HepG2 (cell line): ENCODE results near the gene CHCT1. TPM values are rescaled to one million over a fixed set of nuclear protein-coding genes. Genes with fewer than 3 reads are reported as not detected.
A peak's percentile ranks its signal among the peaks of the same experiment; 100 is the strongest.

ENCODE experiments used
- BRD4 ChIP-seq: sonication (generic); formaldehyde crosslinking; IDR thresholded peaks from 2 replicates; pipeline ENCODE4 v1.4.0; 2020; ENCODE audit warnings: missing genetic modification reagents
- FOXA1 ChIP-seq, 2 experiments: fragments of 450-650 bp in 1 of 2; sonication (generic) in 1 of 2; formaldehyde crosslinking in 1 of 2; IDR thresholded peaks; 2 replicates each; pipeline versions ENCODE4 v1.4.0 to v1.6.1; 2016 to 2020; ENCODE audit warnings: missing genetic modification reagents in 1 of 2
- HMGXB4 ChIP-seq, 2 experiments: sonication (generic) in 1 of 2; formaldehyde crosslinking in 1 of 2; IDR thresholded peaks; 2 replicates each; pipeline versions ENCODE4 v1.4.0 to v1.6.1; 2018 to 2020; ENCODE audit warnings: missing genetic modification reagents in 2 of 2, borderline replicate concordance in 1 of 2, low read depth in 1 of 2, mild to moderate bottlenecking in 1 of 2, missing biosample characterization in 1 of 2
- IKZF5 ChIP-seq: IDR thresholded peaks from 2 replicates; pipeline ENCODE4 v1.6.1; 2018; ENCODE audit warnings: missing genetic modification reagents, mild to moderate bottlenecking, missing compliant biosample characterization
- IRF2 ChIP-seq: IDR thresholded peaks from 2 replicates; pipeline ENCODE4 v1.6.1; 2018; ENCODE audit warnings: missing genetic modification reagents, missing compliant biosample characterization
- KMT2B ChIP-seq: IDR thresholded peaks from 2 replicates; pipeline ENCODE4 v1.6.1; 2016; ENCODE audit warnings: missing genetic modification reagents, missing compliant biosample characterization
- MIER2 ChIP-seq: IDR thresholded peaks from 2 replicates; pipeline ENCODE4 v1.6.1; 2016; ENCODE audit warnings: missing biosample characterization, missing genetic modification reagents
- MXD1 ChIP-seq: sonication (generic); formaldehyde crosslinking; IDR thresholded peaks from 2 replicates; pipeline ENCODE4 v1.4.0; 2020; ENCODE audit warnings: mild to moderate bottlenecking, missing genetic modification reagents
- MXD4 ChIP-seq: IDR thresholded peaks from 2 replicates; pipeline ENCODE4 v1.6.1; 2016; ENCODE audit warnings: mild to moderate bottlenecking, missing biosample characterization, missing genetic modification reagents
- NCOA2 ChIP-seq: sonication (generic); formaldehyde crosslinking; IDR thresholded peaks from 2 replicates; pipeline ENCODE4 v1.8.0; 2022; ENCODE audit warnings: inconsistent platforms
- RAD21 ChIP-seq: fragments of 450-650 bp; formaldehyde crosslinking; IDR thresholded peaks from 2 replicates; pipeline ENCODE4 v1.5.0; 2020; ENCODE audit warnings: mild to moderate bottlenecking
- SMAD3 ChIP-seq: sonication (generic); formaldehyde crosslinking; IDR thresholded peaks from 2 replicates; pipeline ENCODE4 v1.4.0; 2020; ENCODE audit warnings: missing genetic modification reagents
- SNAI1 ChIP-seq: sonication (generic); formaldehyde crosslinking; IDR thresholded peaks from 2 replicates; pipeline ENCODE4 v1.5.0; 2020; ENCODE audit warnings: mild to moderate bottlenecking, missing genetic modification reagents, borderline replicate concordance
- SOX5 ChIP-seq: IDR thresholded peaks from 2 replicates; pipeline ENCODE4 v1.6.1; 2016; ENCODE audit warnings: borderline replicate concordance
- SP1 ChIP-seq, 2 experiments: fragments of 450-650 bp in 1 of 2; sonication (generic) in 1 of 2; formaldehyde crosslinking in 1 of 2; IDR thresholded peaks; 2 replicates each; pipeline versions ENCODE4 v1.4.0 to v1.6.1; 2016 to 2020; ENCODE audit warnings: missing genetic modification reagents in 1 of 2
- SP5 ChIP-seq: IDR thresholded peaks from 2 replicates; pipeline ENCODE4 v1.6.1; 2016; ENCODE audit warnings: low read depth, borderline replicate concordance
- TEAD3 ChIP-seq: optimal IDR thresholded peaks from 2 replicates; pipeline ENCODE3; 2016; ENCODE audit warnings: borderline replicate concordance
- TGIF2 ChIP-seq: IDR thresholded peaks from 2 replicates; pipeline ENCODE4 v1.6.1; 2016; ENCODE audit warnings: control low read depth, missing compliant biosample characterization
- ZKSCAN1 ChIP-seq: fragments of 150-350 bp; IDR thresholded peaks from 2 replicates; pipeline ENCODE4 v1.6.1; 2014; ENCODE audit warnings: low read length
- ZNF609 ChIP-seq: sonication (generic); formaldehyde crosslinking; IDR thresholded peaks from 2 replicates; pipeline ENCODE4 v1.4.0; 2020; ENCODE audit warnings: mild to moderate bottlenecking, missing genetic modification reagents, borderline replicate concordance
- ZNF616 ChIP-seq: sonication (generic); formaldehyde crosslinking; IDR thresholded peaks from 2 replicates; pipeline ENCODE4 v1.5.0; 2020; ENCODE audit warnings: low read depth, mild to moderate bottlenecking, missing genetic modification reagents
- polyA plus RNA-seq, 8 experiments: library from polyadenylated mRNA; depleted of rRNA in 3 of 8; stranded (reverse) in 7 of 8; unstranded in 1 of 8; fragments of >200 nt; fragmentation: Illumina TruSeq in 4 of 8; extraction: Trizol in 4 of 8; gene quantifications; 2 replicates each; pipeline versions ENCODE4 v1.2.1 to v1.2.3, GENCODE V29; 2011 to 2016; ENCODE audit warnings: low read depth in 4 of 8, missing spikeins in 1 of 8, mixed read lengths in 1 of 8; ENCODE audit not compliant: insufficient read depth in 1 of 8
- total RNA-seq, 5 experiments: library from RNA; depleted of rRNA; stranded (reverse); fragments of >200 nt; fragmentation: Illumina TruSeq; extraction: Trizol; gene quantifications; 2 replicates each; pipeline ENCODE4 v1.2.3, GENCODE V29; 2016; ENCODE audit warnings: low read depth in 1 of 5

The CHCT1 gene
- total and polyA plus RNA-seq, 2 of the 13 experiments (the other 11 are each of a cell fraction or from before 2014, with no cell fraction given): not detected

- TF ChIP-seq ZNF609: no peak
- no peak for TF ChIP-seq SP1 (IDR thresholded peaks at IDR 0.05)
- TF ChIP-seq SP1 (CRISPR knock-in tag; IDR thresholded peaks at IDR 0.05): 0 out of 2 replicates have a peak, but pooled peaks have one; percentile 31
- peak; percentile 50; the same call in 1 of the 2 replicates for TF ChIP-seq ZKSCAN1
- no peak for TF ChIP-seq ZNF616
- 0 out of 2 replicates have a peak, but pooled peaks have one; percentile 18 for TF ChIP-seq NCOA2 (CRISPR knock-in tag)
- TF ChIP-seq IKZF5 (CRISPR knock-in tag): 0 out of 2 replicates have a peak, but pooled peaks have one; percentile 53
- TF ChIP-seq MIER2 (CRISPR knock-in tag): peak; percentile 81
- peak; percentile 68 for TF ChIP-seq TEAD3
- TF ChIP-seq KMT2B (CRISPR knock-in tag): 0 out of 2 replicates have a peak, but pooled peaks have one; percentile 40
- peak; percentile 25 to 76; a peak in 2 of 4 replicates for TF ChIP-seq HMGXB4 (CRISPR knock-in tag; IDR thresholded peaks at IDR 0.05; ENCODE audit: borderline replicate concordance in 1 of 2, low read depth in 1 of 2)
- TF ChIP-seq FOXA1 (IDR thresholded peaks at IDR 0.05): no peak
- TF ChIP-seq FOXA1 (CRISPR knock-in tag; IDR thresholded peaks at IDR 0.05): peak; percentile 23; the same call in 1 of the 2 replicates
- TF ChIP-seq MXD4 (CRISPR knock-in tag): peak; percentile 33; the same call in 1 of the 2 replicates
- peak; percentile 92 for TF ChIP-seq RAD21
- TF ChIP-seq MXD1 (CRISPR knock-in tag): no peak
- peak; percentile 66; the same call in 1 of the 2 replicates for TF ChIP-seq TGIF2 (CRISPR knock-in tag)
- no peak for TF ChIP-seq SNAI1 (CRISPR knock-in tag)
- peak; percentile 68; the same call in 1 of the 2 replicates for TF ChIP-seq SMAD3 (CRISPR knock-in tag)
- TF ChIP-seq SP5 (CRISPR knock-in tag): 0 out of 2 replicates have a peak, but pooled peaks have one; percentile 17
- TF ChIP-seq IRF2 (CRISPR knock-in tag): peak; percentile 68; the same call in 1 of the 2 replicates
- TF ChIP-seq BRD4: no peak
- 0 out of 2 replicates have a peak, but pooled peaks have one; percentile 26 for TF ChIP-seq SOX5 (CRISPR knock-in tag)
Measured at GRCh38 chr17:60435244-60436167, 13.2 kb downstream of the CHCT1 start (continued).
